GM06990 (cell line): Measurements from ENCODE around the gene RASA2.
"Not testable (repeated sequence)": the region's sequence is repeated elsewhere in the genome, so short reads cannot be mapped to it uniquely, and the experiment has no call there.

Source experiments
- DNase-seq: peaks from one replicate; pipeline ENCODE4 v3.0.0-alpha.2; 2011; ENCODE audit not compliant: insufficient read length; ENCODE audit errors: extremely low read depth
- H3K27me3 ChIP-seq: replicated peaks from 2 replicates; pipeline ENCODE4 v1.6.0; 2011; ENCODE audit warnings: low read length; ENCODE audit not compliant: control insufficient read depth, insufficient read depth
- H3K36me3 ChIP-seq: 2 replicates; pipeline ENCODE4 v1.5.1; 2011; ENCODE audit warnings: low read length; ENCODE audit not compliant: control insufficient read depth, insufficient read depth
- H3K4me3 ChIP-seq: replicated peaks from 2 replicates; pipeline ENCODE4 v1.5.1; 2011; ENCODE audit warnings: low read depth, mild to moderate bottlenecking, control low read depth, low read length
- TF ChIP-seq, protein P1 (sequence below): IDR thresholded peaks from 2 replicates; pipeline ENCODE4 v1.5.1; 2011; ENCODE audit warnings: low read length, control low read depth, mild to moderate bottlenecking, inconsistent platforms; ENCODE audit not compliant: insufficient read depth, poor library complexity, severe bottlenecking

RASA2 gene

DNA sequence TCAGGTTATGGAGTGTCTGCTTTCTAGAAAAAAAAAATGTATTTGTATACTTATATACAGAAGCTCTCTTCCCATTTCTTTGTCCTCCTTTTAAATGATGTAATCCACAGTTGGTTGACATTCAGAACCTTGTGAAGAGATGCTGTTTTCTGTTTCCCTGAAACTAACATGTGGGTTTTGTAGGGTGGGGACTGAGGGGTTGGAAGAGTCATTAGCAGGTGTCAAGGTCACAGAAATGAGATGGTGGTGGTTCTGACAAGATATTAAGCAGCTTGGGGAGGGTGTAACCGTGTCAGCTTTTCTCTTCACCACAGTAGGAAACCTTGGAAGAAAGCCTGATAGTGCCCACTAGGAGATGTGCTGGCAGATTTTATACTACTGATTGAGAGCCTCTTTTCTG lies 2.4 kb downstream of the RASA2 start:
- H3K27me3 ChIP-seq: no peaks in the 10 kb centered on the region
- no peaks in the 10 kb centered on the region for H3K36me3 ChIP-seq
- DNase-seq: no peak
- H3K4me3 ChIP-seq: no peak overlapping the region
- TF ChIP-seq, protein P1, sequence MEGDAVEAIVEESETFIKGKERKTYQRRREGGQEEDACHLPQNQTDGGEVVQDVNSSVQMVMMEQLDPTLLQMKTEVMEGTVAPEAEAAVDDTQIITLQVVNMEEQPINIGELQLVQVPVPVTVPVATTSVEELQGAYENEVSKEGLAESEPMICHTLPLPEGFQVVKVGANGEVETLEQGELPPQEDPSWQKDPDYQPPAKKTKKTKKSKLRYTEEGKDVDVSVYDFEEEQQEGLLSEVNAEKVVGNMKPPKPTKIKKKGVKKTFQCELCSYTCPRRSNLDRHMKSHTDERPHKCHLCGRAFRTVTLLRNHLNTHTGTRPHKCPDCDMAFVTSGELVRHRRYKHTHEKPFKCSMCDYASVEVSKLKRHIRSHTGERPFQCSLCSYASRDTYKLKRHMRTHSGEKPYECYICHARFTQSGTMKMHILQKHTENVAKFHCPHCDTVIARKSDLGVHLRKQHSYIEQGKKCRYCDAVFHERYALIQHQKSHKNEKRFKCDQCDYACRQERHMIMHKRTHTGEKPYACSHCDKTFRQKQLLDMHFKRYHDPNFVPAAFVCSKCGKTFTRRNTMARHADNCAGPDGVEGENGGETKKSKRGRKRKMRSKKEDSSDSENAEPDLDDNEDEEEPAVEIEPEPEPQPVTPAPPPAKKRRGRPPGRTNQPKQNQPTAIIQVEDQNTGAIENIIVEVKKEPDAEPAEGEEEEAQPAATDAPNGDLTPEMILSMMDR: no peak

DNA sequence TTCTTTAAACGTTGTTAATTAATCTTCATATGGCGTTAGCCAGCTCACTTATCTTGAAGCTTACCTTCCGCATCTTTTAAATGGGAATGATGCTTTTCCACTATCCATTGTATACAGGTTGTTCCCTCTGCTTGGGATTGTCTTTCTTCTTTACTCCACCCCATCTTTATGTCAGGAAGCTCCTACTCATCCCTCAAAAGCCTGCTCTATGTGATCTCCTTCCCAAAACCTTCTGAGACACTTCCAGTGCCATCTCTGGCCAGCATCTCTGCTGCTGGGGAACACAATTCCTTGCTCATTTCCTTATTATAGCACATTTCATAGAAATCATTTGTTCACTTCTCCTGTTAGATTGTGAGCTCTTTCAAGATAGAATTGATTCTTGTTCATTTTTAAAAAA lies 4.3 kb downstream of the RASA2 start:
- H3K27me3 ChIP-seq: no peaks in the 10 kb centered on the region
- H3K4me3 ChIP-seq: no peak overlapping the region
- TF ChIP-seq, protein P1: no peak
- DNase-seq: no peak
- H3K36me3 ChIP-seq: no peaks in the 10 kb centered on the region

GRCh38 chr3:141491929-141492328 lies 5.1 kb downstream of the RASA2 start:
- H3K4me3 ChIP-seq: no peak overlapping the region
- DNase-seq: no peak
- H3K27me3 ChIP-seq: no peaks in the 10 kb centered on the region
- no peaks in the 10 kb centered on the region for H3K36me3 ChIP-seq
- TF ChIP-seq, protein P1: no peak

DNA sequence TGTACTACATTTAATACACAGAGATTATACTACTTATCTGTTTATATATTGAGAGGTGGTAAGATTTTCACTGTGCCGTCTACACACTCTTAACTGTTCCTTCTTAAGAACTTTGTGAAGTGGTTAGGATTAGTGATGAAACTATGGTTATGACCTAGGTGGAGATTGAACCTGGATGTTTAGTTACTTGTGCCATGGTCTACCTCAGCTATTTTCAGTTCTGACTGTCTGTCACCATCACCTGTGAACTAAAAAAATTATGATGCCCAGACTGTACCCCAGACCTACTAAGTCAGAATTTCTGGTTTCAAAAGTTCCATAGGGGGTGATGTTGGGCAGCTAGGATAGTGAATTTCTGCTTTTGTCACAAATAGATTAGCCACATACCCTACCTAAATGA lies 6.4 kb downstream of the RASA2 start:
- TF ChIP-seq, protein P1: no peak
- Histone ChIP-seq H3K27me3 (no peaks in the 10 kb centered on the region), H3K4me3 (no peak overlapping the region), H3K36me3 (no peaks in the 10 kb centered on the region)
- no peak for DNase-seq

DNA sequence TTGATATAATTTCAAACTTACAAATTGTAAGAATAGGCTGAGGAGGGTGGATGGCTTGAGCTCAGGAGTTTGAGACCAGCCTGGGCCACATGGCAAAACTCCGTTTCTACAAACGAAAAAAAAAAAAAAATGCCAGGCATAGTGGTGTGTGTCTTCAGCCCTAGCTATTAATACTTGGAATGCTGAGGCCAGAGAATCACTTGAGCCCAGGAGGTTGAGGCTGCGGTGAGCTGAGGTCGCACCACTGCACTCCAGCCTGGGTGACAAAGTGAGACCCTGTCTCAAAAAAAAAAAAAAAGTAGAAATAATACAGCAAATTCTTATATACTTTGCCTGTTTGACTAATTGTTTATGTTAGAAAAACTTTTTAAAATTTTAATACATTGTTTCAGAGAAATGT lies 10.8 kb downstream of the RASA2 start:
- not testable (repeated sequence) for H3K36me3 ChIP-seq, H3K27me3 ChIP-seq, H3K4me3 ChIP-seq, DNase-seq

GRCh38 chr3:141498598-141499223 lies 11.9 kb downstream of the RASA2 start:
- Histone ChIP-seq H3K27me3 (no peaks in the 10 kb centered on the region), H3K36me3 (no peaks in the 10 kb centered on the region), H3K4me3 (no peak overlapping the region)
- DNase-seq: peak; percentile 57
- TF ChIP-seq, protein P1: no peak
